GM13976 (cell line): Measurements from ENCODE around the gene PTPRM.

Experiments used
- DNase-seq: peaks from one replicate; pipeline ENCODE4 v3.0.0; 2012; ENCODE audit warnings: low spot score
- CTCF ChIP-seq: IDR thresholded peaks from 2 replicates; pipeline ENCODE4 v1.5.1; 2012; ENCODE audit warnings: borderline replicate concordance, mild to moderate bottlenecking; ENCODE audit not compliant: insufficient read depth; ENCODE audit errors: extremely low read depth, missing control alignments, control extremely low read depth
- in situ Hi-C: fragments of 300-500 bp; cut with MboI; formaldehyde crosslinking; loops from one replicate; pipeline ENCODE4 v1.12.0; 2022; ENCODE audit warnings: low sequenced_read_pairs, mixed read lengths, inconsistent platforms; ENCODE audit not compliant: unreplicated experiment

PTPRM gene

GRCh38 chr18:7766346-7766745, 199.2 kb downstream of the PTPRM start:
- no peak for TF ChIP-seq CTCF
- in situ Hi-C loops, result no loop called here
- DNase-seq, result no peak

GRCh38 chr18:7766817-7767216, 199.7 kb downstream of the PTPRM start:
- TF ChIP-seq CTCF, result no peak
- DNase-seq, result no peak
- in situ Hi-C loops, result no loop called here

GRCh38 chr18:7770908-7771307, 203.8 kb downstream of the PTPRM start:
- TF ChIP-seq CTCF, result no peak
- in situ Hi-C loops, result no loop called here
- no peak for DNase-seq

GRCh38 chr18:7772510-7772888, 205.4 kb downstream of the PTPRM start:
- TF ChIP-seq CTCF, result no peak
- in situ Hi-C loops, result no loop called here

GRCh38 chr18:7772951-7773350, 205.8 kb downstream of the PTPRM start:
- in situ Hi-C loops, result no loop called here
- TF ChIP-seq CTCF, result no peak
- DNase-seq, result no peak

More at GRCh38 chr18:7772510-7772888, 205.4 kb downstream of the PTPRM start:
- DNase-seq, result no peak

- TF ChIP-seq CTCF, result no peak
- no peak for DNase-seq
- in situ Hi-C loops, result no loop called here
Measured at GRCh38 chr18:7775128-7775527, 208.0 kb downstream of the PTPRM start.

GRCh38 chr18:7775843-7776242, 208.7 kb downstream of the PTPRM start:
- no peak for DNase-seq
- no peak for TF ChIP-seq CTCF
- in situ Hi-C loops, result no loop called here
